Transverse colon (tissue), 4 donors: ENCODE measurements around the gene NCCRP1.

Source experiments
- EP300 ChIP-seq: sonication (generic); formaldehyde crosslinking; IDR thresholded peaks from one replicate; pipeline ENCODE4 v1.6.1; 2017; ENCODE audit warnings: antibody characterized with exemption, low read depth
- POLR2A ChIP-seq: fragments of 450-650 bp; IDR thresholded peaks from one replicate; pipeline ENCODE4 v1.6.1; 2016; ENCODE audit warnings: antibody characterized with exemption, mild to moderate bottlenecking, moderate library complexity
- POLR2AphosphoS5 ChIP-seq, 3 donors: sonication (generic); formaldehyde crosslinking; IDR thresholded peaks; one replicate each; pipeline ENCODE4 v1.6.1; 2016; ENCODE audit warnings: antibody characterized with exemption in 3 of 3
- TF ChIP-seq, protein P1 (sequence below), 5 experiments: fragments of 200-600 bp in 3 of 5; fragments of 450-650 bp in 2 of 5; sonication (generic) in 3 of 5; IDR thresholded peaks; 1 replicate in 2 of 5; 2 replicates in 3 of 5; pipeline ENCODE4 v1.5.1; 2016 to 2017; ENCODE audit warnings: antibody characterized with exemption in 5 of 5, inconsistent platforms in 3 of 5, mild to moderate bottlenecking in 2 of 5, moderate library complexity in 1 of 5

DNA sequence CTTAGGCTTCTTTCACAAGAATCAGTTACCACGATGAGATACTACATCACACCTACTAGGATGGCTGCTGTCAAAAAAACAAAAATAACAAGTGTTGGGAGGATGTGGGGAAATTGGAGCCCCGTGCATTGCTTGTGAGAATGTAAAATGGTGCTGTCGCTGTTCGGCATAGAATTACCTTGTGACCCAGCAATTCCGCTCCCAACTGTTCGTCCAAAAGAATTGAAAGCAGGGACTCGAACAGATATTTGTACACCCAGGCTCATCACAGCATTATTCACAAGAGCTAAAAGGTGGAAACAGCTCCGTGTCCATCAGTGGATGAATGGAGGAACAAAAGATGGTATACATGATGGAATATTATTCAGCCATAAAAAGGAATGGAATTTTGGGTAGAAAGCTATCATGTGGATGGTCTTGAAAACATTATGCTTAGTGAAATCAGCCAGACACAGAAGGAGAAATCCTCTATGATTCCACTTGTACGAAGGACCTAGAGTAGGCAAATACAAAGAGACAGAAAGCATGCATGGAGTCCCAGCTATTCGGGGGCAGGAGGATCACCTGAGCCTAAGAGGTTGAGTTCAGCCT lies 47.7 kb upstream of the NCCRP1 start:
- TF ChIP-seq EP300: no peak
- TF ChIP-seq POLR2A: no peak
- TF ChIP-seq POLR2AphosphoS5 (IDR thresholded peaks at IDR 0.05): no peak
- TF ChIP-seq, protein P1, sequence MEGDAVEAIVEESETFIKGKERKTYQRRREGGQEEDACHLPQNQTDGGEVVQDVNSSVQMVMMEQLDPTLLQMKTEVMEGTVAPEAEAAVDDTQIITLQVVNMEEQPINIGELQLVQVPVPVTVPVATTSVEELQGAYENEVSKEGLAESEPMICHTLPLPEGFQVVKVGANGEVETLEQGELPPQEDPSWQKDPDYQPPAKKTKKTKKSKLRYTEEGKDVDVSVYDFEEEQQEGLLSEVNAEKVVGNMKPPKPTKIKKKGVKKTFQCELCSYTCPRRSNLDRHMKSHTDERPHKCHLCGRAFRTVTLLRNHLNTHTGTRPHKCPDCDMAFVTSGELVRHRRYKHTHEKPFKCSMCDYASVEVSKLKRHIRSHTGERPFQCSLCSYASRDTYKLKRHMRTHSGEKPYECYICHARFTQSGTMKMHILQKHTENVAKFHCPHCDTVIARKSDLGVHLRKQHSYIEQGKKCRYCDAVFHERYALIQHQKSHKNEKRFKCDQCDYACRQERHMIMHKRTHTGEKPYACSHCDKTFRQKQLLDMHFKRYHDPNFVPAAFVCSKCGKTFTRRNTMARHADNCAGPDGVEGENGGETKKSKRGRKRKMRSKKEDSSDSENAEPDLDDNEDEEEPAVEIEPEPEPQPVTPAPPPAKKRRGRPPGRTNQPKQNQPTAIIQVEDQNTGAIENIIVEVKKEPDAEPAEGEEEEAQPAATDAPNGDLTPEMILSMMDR (IDR thresholded peaks at IDR 0.05): no peak
